Measurements from ENCODE around the gene ZNF576. TPM values are rescaled to one million over a fixed set of nuclear protein-coding genes. Genes with fewer than 3 reads are reported as not detected.

ZNF576 gene
- total and polyA plus RNA-seq, 2 of the 13 experiments (the other 11 are each of a cell fraction or from before 2014, with no cell fraction given), result 7.2 to 9.6 TPM

DNA sequence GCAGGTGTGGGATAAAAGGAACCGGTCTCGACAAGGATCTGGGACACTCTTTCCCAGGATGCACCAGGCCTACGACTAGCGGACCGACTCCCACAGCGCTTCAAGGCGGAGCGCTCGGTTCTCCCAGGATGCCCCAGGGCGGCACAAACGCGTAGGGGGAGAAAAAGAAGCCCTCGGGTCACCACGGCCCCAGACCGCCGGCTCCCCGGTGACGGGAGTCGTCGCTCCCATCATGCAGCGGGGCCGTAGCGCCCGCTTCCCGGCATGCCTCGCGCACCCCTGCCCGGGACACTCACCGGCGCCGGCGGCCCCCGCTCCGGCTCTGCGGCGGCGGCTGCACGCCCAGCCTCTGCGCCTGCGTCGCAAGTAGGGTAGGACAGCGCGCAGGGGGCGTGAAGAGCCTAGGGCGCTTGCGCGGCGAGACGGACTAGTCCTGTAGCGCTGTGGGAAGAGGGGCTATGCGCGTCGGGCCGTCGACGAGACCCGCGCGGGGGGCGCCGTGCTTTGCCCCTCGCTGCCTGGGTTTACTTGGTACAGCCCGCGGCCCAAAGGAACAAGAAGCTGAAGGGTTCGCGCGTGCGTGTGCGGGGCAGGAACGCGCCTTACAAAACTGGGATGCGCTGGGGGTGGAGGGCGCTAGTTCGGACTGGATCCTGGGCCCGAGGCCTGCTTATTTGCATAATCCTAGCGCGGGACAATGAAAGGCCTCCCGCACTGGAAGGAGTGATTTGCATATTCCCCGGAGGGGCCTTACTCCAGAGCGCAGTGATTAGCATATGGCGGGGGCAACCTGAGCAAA lies 23.1 kb downstream of the ZNF576 start, which contains the start of gene ZNF428 (continued):
- TF ChIP-seq, protein P1, sequence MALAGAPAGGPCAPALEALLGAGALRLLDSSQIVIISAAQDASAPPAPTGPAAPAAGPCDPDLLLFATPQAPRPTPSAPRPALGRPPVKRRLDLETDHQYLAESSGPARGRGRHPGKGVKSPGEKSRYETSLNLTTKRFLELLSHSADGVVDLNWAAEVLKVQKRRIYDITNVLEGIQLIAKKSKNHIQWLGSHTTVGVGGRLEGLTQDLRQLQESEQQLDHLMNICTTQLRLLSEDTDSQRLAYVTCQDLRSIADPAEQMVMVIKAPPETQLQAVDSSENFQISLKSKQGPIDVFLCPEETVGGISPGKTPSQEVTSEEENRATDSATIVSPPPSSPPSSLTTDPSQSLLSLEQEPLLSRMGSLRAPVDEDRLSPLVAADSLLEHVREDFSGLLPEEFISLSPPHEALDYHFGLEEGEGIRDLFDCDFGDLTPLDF (CRISPR knock-in tag; IDR thresholded peaks at IDR 0.05), result peak; percentile 76
- no peak for TF ChIP-seq NCOA5 (CRISPR knock-in tag; IDR thresholded peaks at IDR 0.05)
- peak; percentile 90; the same call in 1 of the 2 replicates for TF ChIP-seq MTERF4 (CRISPR knock-in tag; IDR thresholded peaks at IDR 0.05)
- TF ChIP-seq HOXA7 (CRISPR knock-in tag; IDR thresholded peaks at IDR 0.05), result no peak
- TF ChIP-seq, protein P2, sequence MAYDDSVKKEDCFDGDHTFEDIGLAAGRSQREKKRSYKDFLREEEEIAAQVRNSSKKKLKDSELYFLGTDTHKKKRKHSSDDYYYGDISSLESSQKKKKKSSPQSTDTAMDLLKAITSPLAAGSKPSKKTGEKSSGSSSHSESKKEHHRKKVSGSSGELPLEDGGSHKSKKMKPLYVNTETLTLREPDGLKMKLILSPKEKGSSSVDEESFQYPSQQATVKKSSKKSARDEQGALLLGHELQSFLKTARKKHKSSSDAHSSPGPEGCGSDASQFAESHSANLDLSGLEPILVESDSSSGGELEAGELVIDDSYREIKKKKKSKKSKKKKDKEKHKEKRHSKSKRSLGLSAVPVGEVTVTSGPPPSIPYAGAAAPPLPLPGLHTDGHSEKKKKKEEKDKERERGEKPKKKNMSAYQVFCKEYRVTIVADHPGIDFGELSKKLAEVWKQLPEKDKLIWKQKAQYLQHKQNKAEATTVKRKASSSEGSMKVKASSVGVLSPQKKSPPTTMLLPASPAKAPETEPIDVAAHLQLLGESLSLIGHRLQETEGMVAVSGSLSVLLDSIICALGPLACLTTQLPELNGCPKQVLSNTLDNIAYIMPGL (CRISPR knock-in tag; IDR thresholded peaks at IDR 0.05; ENCODE audit: borderline replicate concordance in 1 of 2, low read depth in 1 of 2), result peak in 1 of 2 experiments; percentile 87; a peak in 2 of 4 replicates
- TF ChIP-seq PCBP2 (optimal IDR thresholded peaks at IDR 0.05; ENCODE audit: low read depth, low read length, poor library complexity, severe bottlenecking), result no peak
- peak; percentile 90; the same call in 1 of the 2 replicates for TF ChIP-seq ZBTB46 (CRISPR knock-in tag; IDR thresholded peaks at IDR 0.05; ENCODE audit: borderline replicate concordance)
- TF ChIP-seq ZNF260 (CRISPR knock-in tag; IDR thresholded peaks at IDR 0.05; ENCODE audit: borderline replicate concordance, low read depth), result 0 out of 2 replicates have a peak, but pooled peaks have one; percentile 66
- no peak for TF ChIP-seq CC2D1A (CRISPR knock-in tag; IDR thresholded peaks at IDR 0.05)
- TF ChIP-seq ATAD3A (CRISPR knock-in tag; IDR thresholded peaks at IDR 0.05), result no peak
- TF ChIP-seq ZNF354B (CRISPR knock-in tag; IDR thresholded peaks at IDR 0.05), result peak; percentile 26; the same call in 1 of the 2 replicates
- TF ChIP-seq ZNF329 (CRISPR knock-in tag; IDR thresholded peaks at IDR 0.05; ENCODE audit: low read depth), result peak; percentile 69
- peak; percentile 69; the same call in 1 of the 2 replicates for TF ChIP-seq NR2C2 (CRISPR knock-in tag; IDR thresholded peaks at IDR 0.05; ENCODE audit: borderline replicate concordance)
- TF ChIP-seq ARHGAP35 (CRISPR knock-in tag; IDR thresholded peaks at IDR 0.05; ENCODE audit: borderline replicate concordance), result peak; percentile 68; the same call in 1 of the 2 replicates
- TF ChIP-seq SMYD3 (CRISPR knock-in tag; IDR thresholded peaks at IDR 0.05), result peak; percentile 87; the same call in 1 of the 2 replicates
- peak; percentile 97 for TF ChIP-seq CSRNP1 (CRISPR knock-in tag; IDR thresholded peaks at IDR 0.05)
- TF ChIP-seq CTCF (CRISPR knock-in tag; IDR thresholded peaks at IDR 0.05), result peak; percentile 35; the same call in 1 of the 2 replicates
